SK-N-MC (cell line): Measurements from ENCODE around the gene SRRM4.

Experiments
- EZH2 ChIP-seq: fragments of 200-600 bp; sonication (generic); IDR thresholded peaks from one replicate; pipeline ENCODE4 v1.6.1; 2017; ENCODE audit warnings: antibody characterized with exemption
- FOXP2 ChIP-seq: optimal IDR thresholded peaks from 2 replicates; pipeline ENCODE3; 2011; ENCODE audit warnings: mild to moderate bottlenecking, moderate library complexity; ENCODE audit not compliant: insufficient read depth; ENCODE audit errors: extremely low read length, control extremely low read depth
- POLR2AphosphoS5 ChIP-seq: IDR thresholded peaks from 2 replicates; pipeline ENCODE4 v1.6.1; 2012; ENCODE audit warnings: mild to moderate bottlenecking, low read depth, low read length, borderline replicate concordance

GRCh38 chr12:119055977-119056376 is 74.6 kb downstream of the SRRM4 start:
- TF ChIP-seq POLR2AphosphoS5, result no peak
- TF ChIP-seq EZH2, result no peak
- no peak for TF ChIP-seq FOXP2
